Adipocyte (in vitro differentiated cells): Measurements from ENCODE around the gene TMEM59L.

Experiments
- DNase-seq: peaks from one replicate; pipeline ENCODE4 v3.0.0-alpha.2; 2015; ENCODE audit warnings: low read depth
- H3K27me3 ChIP-seq: replicated peaks from 2 replicates; pipeline ENCODE4 v1.7.0; 2013; ENCODE audit warnings: mild to moderate bottlenecking, low read length, moderate library complexity; ENCODE audit not compliant: control insufficient read depth, insufficient read depth
- H3K36me3 ChIP-seq: 2 replicates; pipeline ENCODE4 v1.7.0; 2013; ENCODE audit warnings: low read length, mild to moderate bottlenecking, moderate library complexity; ENCODE audit not compliant: control insufficient read depth, insufficient read depth, severe bottlenecking
- H3K4me1 ChIP-seq: 2 replicates; pipeline ENCODE4 v1.7.0; 2013; ENCODE audit warnings: mild to moderate bottlenecking, low read length, moderate library complexity; ENCODE audit not compliant: control insufficient read depth, insufficient read depth
- H3K4me3 ChIP-seq: 2 replicates; pipeline ENCODE4 v1.7.0; 2013; ENCODE audit warnings: mild to moderate bottlenecking, low read length, moderate library complexity
- H3K9ac ChIP-seq: 2 replicates; pipeline ENCODE4 v1.7.0; 2013; ENCODE audit warnings: mild to moderate bottlenecking, low read length, moderate library complexity
- H3K9me3 ChIP-seq: 2 replicates; pipeline ENCODE4 v1.7.0; 2013; ENCODE audit warnings: mild to moderate bottlenecking, low read length, moderate library complexity; ENCODE audit not compliant: control insufficient read depth

The TMEM59L gene

GRCh38 chr19:18634612-18635297, 22.1 kb downstream of the TMEM59L start:
- Histone ChIP-seq H3K4me3 (no peak overlapping the region), H3K27me3 (no peaks in the 10 kb centered on the region), H3K9me3 (no peaks in the 10 kb centered on the region), H3K36me3 (no peaks in the 10 kb centered on the region), H3K4me1 (peaks cover 31% of the 10 kb centered on the region), H3K9ac (peak overlapping the region; percentile 11)
- no peak for DNase-seq

- no peaks in the 10 kb centered on the region for H3K9me3 ChIP-seq
- no peaks in the 10 kb centered on the region for H3K36me3 ChIP-seq
- no peak overlapping the region for H3K4me3 ChIP-seq
- peaks cover 25% of the 10 kb centered on the region for H3K4me1 ChIP-seq
- DNase-seq, result no peak
- no peaks in the 10 kb centered on the region for H3K27me3 ChIP-seq
- H3K9ac ChIP-seq, result peak overlapping the region; percentile 40
These were observed 23.1 kb downstream of the TMEM59L start for GRCh38 chr19:18635831-18636182.

- Histone ChIP-seq H3K36me3 (no peaks in the 10 kb centered on the region), H3K27me3 (no peaks in the 10 kb centered on the region), H3K4me1 (peaks cover 25% of the 10 kb centered on the region), H3K9me3 (no peaks in the 10 kb centered on the region), H3K9ac (peak overlapping the region; percentile 60), H3K4me3 (peak overlapping the region; percentile 74)
- DNase-seq, result peak; percentile 99
These were observed 23.7 kb downstream of the TMEM59L start for GRCh38 chr19:18636183-18636968.

- no peaks in the 10 kb centered on the region for H3K9me3 ChIP-seq
- no peak for DNase-seq
- no peaks in the 10 kb centered on the region for H3K27me3 ChIP-seq
- H3K4me1 ChIP-seq, result peaks cover 25% of the 10 kb centered on the region
- H3K4me3 ChIP-seq, result peak within 1 kb of the TSS; percentile 92
- H3K36me3 ChIP-seq, result no peaks in the 10 kb centered on the region
- H3K9ac ChIP-seq, result peak within 1 kb of the TSS; percentile 93
These were observed 24.4 kb downstream of the TMEM59L start, which contains the start of gene KLHL26 for GRCh38 chr19:18636969-18637629. TSS of gene KLHL26 (plus strand) at chr19:18637028. CDS start at chr19:18637055, 27 bp downstream.

DNA sequence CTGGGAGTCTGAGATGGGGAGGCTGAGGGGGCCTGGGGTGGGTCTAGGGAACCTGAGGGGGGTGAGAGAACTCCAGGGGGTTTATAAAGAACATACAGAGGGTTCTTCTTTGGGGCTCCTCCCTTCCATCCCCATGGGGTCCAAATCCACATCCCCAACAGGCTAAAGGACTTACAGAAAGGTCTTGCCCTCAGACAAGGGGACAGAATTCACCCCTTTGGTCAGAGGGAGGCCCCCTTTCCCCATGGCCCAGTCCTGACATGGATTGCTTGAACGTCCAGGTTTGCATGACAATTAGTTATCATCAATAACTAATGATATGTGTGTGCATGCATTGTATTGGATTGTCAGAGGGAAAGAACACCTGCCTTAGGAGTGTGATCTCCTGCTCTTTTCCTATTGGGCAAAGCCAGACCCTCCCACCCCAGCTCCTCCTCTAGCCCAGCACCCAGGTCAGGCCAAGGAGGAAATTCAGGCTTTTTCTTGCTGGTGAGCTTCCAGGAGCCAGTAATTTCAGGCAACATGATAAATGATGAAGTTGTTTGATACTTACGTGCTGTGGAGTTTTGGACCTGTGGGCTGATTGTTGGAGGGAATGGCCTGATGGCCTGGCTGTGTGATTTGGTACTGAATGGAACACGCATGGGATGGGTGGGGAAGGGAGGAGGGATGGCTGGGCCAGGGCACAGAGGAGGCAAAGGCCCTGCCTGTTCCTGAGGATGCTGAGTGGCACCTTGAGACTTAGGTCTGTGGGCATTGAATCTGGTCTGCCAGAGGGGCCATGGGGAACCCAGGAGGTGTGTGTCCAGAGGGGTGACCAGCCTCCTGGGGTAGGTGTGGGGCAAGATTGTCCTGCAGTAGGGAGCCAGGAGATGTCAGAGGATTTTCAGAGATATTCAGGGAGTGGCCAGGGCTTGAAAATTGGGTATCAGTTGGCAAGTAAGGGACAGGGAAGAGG, 25.3 kb downstream of the TMEM59L start:
- Histone ChIP-seq H3K27me3 (no peaks in the 10 kb centered on the region), H3K9ac (peak overlapping the region; percentile 93), H3K9me3 (no peaks in the 10 kb centered on the region), H3K4me3 (peak overlapping the region; percentile 92), H3K4me1 (peaks cover 25% of the 10 kb centered on the region), H3K36me3 (no peaks in the 10 kb centered on the region)
- DNase-seq, result no peak

DNA sequence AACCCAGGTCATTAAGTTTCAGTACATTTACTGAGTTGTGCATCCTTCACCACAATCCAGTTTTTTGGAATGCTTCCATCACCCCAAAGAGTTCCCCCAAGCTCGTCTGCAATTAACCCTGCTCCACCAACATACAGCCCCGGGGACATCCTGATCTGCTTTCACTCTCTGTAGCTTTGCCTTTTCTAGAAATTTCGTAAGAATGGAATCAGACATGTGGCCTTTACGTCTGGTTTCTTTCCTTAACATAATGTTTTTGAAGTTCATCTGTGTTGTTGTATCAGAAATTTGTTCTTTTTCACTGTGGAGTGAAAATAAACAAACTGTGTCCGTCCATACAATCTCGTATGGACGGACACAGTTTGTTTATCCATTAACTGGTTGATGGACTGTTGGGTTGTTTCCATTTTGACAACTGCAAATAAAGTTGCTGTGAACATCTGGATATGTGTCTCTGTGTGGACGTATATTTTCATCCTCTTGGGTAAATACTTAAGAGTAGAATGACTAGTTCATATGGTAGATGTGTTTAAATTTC, 27.1 kb downstream of the TMEM59L start:
- H3K4me3 ChIP-seq, result no peak overlapping the region
- DNase-seq, result peak; percentile 44
- H3K4me1 ChIP-seq, result peaks cover 22% of the 10 kb centered on the region
- no peaks in the 10 kb centered on the region for H3K36me3 ChIP-seq
- H3K9me3 ChIP-seq, result no peaks in the 10 kb centered on the region
- no peaks in the 10 kb centered on the region for H3K27me3 ChIP-seq
- H3K9ac ChIP-seq, result no peak overlapping the region

DNA sequence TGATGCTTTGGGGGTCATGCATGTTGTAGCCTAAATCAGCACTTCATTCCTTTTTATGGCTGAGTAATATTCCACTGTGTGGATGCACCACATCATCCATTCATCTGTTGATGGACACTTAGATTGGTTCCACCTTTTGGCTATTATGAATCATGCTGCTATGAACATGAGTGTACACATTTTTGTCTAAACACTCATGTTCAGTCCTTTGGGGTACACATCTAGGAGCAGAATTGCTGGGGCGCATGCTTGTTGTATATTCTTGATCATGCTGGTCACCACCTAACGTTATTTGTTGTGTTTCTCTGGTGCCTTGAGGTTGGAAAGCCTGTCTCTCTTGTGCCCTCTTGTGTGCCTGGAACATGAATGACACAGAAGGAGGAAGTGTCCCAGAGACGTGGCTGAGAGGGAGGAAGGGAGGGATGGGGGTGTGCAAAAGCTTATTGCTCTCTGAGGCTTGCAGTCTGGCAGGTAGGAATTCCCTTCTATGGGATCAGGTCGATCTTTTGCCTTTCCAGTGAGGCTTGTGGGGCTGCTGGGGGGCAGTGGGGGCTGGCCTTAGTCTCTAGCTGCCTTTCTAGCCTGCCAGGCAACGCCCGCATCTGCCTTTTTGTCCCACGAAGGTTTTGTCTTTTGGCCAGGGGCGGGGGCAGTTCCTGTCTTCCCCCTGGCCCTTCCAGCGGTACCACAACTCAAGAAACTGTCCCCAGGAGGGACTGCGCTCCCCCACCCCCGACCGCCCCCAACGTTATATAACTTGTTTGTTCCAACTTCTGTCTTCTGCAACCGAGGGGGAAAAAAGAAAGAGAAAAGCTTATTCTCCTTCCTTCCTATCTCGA, 31.7 kb downstream of the TMEM59L start:
- H3K36me3 ChIP-seq, result no peaks in the 10 kb centered on the region
- no peaks in the 10 kb centered on the region for H3K27me3 ChIP-seq
- H3K9ac ChIP-seq, result peak overlapping the region; percentile 50
- no peaks in the 10 kb centered on the region for H3K9me3 ChIP-seq
- H3K4me1 ChIP-seq, result peaks cover 21% of the 10 kb centered on the region
- DNase-seq, result no peak
- no peak overlapping the region for H3K4me3 ChIP-seq

DNA sequence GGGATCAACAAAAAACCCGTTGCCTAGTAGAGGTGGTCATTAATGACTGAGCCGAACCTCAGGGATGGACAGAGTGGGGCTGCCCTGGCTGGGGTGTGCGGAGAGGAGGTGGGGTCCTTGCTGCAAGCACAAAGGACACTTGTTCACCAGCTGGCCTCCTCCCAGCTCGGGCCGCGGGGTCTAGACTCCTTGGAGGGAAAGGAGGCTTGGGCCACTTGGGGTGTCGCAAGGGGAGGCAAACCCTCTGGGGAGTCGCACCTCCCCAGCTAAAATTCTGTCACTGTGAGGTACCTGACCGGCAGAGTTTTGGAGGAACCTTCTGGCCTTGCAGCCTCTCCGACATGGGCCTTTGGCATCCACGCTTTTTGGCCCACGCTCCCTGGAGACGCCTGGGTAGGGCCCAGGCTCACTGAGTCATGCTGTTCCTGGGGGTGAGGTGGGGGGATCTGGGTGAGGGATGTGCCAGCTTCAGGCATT, 32.4 kb downstream of the TMEM59L start:
- Histone ChIP-seq H3K27me3 (no peaks in the 10 kb centered on the region), H3K4me1 (peaks cover 24% of the 10 kb centered on the region), H3K4me3 (no peak overlapping the region), H3K9me3 (no peaks in the 10 kb centered on the region), H3K9ac (peak overlapping the region; percentile 50), H3K36me3 (no peaks in the 10 kb centered on the region)
- no peak for DNase-seq

GRCh38 chr19:18646535-18647370, 34.1 kb downstream of the TMEM59L start:
- Histone ChIP-seq H3K4me3 (no peak overlapping the region), H3K9me3 (no peaks in the 10 kb centered on the region), H3K9ac (no peak overlapping the region), H3K36me3 (no peaks in the 10 kb centered on the region), H3K27me3 (no peaks in the 10 kb centered on the region), H3K4me1 (peaks cover 40% of the 10 kb centered on the region)
- no peak for DNase-seq
